NT2/D1 (cell line): ENCODE data around the gene VPS16.

Experiments
- SUZ12 ChIP-seq: IDR thresholded peaks from 2 replicates; pipeline ENCODE4 v1.6.1; 2011; ENCODE audit not compliant: insufficient read length, insufficient read depth; ENCODE audit errors: extremely low read depth
- YY1 ChIP-seq: IDR thresholded peaks from 2 replicates; pipeline ENCODE4 v1.6.1; 2011; ENCODE audit not compliant: insufficient read length, insufficient read depth
- ZNF274 ChIP-seq: IDR thresholded peaks from 2 replicates; pipeline ENCODE4 v1.6.1; 2011; ENCODE audit warnings: mild to moderate bottlenecking, low read depth, low read length

- TF ChIP-seq ZNF274 = no peak
- no peak for TF ChIP-seq YY1
- no peak for TF ChIP-seq SUZ12
Measured at GRCh38 chr20:2798814-2799213, 41.7 kb upstream of the VPS16 start.
